Dermis blood vessel endothelial cell (primary cell): Measurements from ENCODE around the gene HS3ST6. TPM values are rescaled to one million over a fixed set of nuclear protein-coding genes. Genes with fewer than 3 reads are reported as not detected.
A peak's percentile ranks its signal among the peaks of the same experiment; 100 is the strongest.
"Not testable (repeated sequence)": the region's sequence is repeated elsewhere in the genome, so short reads cannot be mapped to it uniquely, and the experiment has no call there.

ENCODE experiments used
- DNase-seq: peaks from one replicate; pipeline ENCODE4 v3.0.0; 2010
- total RNA-seq: library from RNA; depleted of rRNA; stranded (reverse); fragments of >200 nt; gene quantifications from 2 replicates; pipeline ENCODE4 v1.2.3, GENCODE V29; 2014

Gene HS3ST6
- total RNA-seq, 1 donor from 2014 or later: not detected

DNA sequence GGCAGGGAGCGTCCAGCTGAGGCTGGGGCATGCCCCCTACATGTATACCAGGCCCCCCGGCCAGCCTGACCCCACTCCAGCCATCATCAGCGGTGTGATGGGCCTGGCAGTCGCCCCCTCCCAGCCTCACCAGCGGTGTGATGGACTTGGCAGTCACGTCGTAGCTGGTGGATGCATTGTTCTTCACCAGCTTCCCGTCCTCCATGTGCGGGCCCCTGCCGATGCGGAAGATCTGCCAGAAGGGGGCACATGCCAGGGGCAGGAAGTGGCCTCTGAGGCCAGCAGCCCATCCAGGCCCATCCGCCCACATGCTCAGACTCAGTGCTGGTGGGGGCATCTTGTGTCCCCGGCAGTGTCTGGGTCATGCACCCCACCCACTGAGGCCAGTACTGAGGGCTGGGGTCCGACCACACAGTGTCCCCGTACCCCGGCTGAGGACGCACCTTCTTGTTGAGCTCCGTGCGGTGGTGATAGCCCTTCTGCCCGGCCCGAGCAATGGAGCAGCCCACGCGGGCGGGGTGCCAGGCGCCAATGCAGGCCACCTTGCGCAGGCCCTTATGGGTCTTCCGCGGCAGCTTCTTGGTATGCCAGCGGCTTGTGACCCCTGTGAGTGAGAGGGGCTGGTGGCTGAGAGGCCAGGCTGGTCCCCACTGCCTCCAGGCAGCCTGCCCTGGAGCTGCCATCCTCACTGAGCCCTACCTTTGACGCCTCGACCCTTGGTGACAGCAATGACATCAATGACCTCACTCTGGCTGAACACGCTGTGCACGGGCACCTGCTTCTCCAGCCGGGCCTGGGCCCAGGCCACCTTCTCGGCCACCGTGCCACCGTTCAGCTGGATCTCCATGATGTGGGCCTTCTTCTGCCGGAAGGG lies 28.5 kb upstream of the HS3ST6 start:
- DNase-seq: peak; percentile 54

DNA sequence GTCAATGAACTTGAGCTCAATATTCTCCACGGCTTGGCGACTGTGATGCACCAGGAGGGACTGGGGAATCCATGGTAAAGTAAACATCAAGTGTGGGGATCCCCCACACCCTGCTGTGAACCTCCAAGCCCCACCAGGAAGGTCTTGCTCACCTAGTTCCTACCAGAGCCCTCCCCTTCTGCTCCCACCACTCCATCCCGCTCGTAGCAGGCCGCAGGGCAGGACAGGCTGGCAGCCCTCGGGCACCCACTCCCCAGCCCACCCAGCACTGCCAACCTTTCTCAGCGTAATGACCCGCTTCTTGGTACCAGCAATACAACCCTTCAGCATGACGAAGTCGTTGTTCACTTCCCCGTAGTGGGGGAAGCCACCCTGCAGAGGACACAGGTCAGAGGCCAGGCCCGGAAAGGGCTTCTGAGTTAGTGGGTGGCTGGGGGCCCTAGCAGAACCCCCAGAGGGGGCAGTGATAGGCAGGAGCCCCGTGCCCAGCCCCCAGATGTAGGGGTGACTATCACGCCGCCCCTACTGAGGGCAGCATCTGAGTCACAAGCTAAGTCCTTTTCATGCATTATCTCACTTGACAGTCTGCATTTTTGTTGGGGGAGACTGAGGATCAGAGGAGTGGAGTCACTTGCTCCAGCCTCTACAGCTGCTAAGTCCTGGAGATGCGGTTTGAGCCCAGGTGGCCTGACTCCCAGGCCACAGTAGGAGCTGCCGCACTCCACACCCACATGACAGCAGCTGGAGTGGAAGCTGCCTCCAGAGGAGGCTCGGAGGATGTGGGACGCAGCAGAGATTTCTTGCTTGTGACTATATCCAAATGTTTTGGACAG lies 27.6 kb upstream of the HS3ST6 start:
- DNase-seq: no peak

DNA sequence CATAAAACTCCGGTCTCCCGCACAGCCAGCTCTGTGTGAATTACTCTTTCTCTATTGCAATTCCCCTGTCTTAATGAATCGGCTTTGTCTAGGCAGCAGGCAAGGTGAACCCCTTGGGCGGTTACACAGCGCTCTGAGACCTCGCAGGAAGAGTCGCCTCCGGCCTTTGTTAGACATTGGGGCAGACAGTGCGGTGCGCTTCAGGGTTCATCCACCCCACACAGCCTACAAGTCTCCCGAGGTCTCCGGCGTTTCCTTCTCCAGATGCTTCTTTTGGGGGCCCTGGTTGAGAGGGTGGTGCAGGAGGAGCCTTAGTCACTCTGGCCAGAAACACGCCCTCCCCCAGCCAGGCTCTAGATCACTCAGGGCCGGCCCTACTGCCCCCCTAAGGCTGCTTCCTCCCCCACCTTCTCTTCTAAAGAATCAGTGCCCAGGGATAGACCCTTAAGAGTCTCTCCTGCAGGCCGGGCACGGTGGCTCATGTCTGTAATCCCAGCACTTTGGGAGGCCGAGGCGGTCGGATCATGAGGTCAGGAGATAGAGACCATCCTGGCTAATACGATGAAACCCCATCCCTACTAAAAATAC lies 26.5 kb upstream of the HS3ST6 start:
- DNase-seq: no peak

DNA sequence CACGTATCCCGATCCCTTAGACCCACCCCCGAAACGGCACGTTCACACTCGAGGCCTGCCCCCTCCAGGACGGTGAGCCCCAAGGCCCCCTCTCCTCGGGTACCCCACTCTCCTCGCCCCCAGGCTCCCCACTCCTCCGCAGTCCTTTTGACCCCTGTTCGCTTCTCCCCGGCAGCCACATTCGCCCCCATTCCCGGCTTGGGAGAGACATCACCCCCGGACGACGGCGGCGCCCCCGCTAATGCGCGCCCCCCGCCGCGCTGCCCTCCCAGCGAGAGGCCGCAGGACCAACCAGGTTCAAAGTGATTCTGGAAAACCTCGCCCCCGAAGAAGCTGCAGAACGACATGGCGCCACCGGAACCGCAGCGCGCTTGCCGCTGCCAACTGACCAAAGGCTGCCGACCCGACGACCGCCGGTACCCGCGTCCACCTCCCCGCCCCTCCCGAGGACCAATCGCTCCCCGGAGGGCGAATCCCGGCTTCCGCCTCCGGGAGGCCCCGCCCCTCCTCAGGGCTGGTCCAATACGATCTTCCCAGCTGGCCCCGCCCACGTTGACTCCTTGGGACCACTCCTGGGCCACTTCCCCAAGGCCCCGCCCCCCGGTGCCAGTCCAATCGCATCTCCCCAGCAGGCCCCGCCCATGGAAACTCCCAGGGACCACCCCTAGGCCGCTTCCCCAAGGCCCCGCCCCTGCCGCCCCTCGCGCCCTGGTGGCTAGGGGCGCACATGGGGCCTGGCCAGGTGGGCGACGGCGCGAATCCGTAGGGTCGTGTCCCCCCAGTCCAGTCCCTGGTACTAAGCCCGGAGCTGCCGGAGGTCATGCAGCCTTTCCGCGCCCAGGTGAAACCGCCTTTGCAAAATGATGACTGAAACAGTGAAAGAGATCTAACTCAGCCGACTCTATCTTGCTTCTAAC lies 24.9 kb upstream of the HS3ST6 start, which contains the start of gene MSRB1:
Gene MSRB1 (minus strand): TSS at position 390 of the 917 bp plus-strand sequence. CDS start 43 bp downstream, at position 347.
- peak; percentile 98 for DNase-seq

DNA sequence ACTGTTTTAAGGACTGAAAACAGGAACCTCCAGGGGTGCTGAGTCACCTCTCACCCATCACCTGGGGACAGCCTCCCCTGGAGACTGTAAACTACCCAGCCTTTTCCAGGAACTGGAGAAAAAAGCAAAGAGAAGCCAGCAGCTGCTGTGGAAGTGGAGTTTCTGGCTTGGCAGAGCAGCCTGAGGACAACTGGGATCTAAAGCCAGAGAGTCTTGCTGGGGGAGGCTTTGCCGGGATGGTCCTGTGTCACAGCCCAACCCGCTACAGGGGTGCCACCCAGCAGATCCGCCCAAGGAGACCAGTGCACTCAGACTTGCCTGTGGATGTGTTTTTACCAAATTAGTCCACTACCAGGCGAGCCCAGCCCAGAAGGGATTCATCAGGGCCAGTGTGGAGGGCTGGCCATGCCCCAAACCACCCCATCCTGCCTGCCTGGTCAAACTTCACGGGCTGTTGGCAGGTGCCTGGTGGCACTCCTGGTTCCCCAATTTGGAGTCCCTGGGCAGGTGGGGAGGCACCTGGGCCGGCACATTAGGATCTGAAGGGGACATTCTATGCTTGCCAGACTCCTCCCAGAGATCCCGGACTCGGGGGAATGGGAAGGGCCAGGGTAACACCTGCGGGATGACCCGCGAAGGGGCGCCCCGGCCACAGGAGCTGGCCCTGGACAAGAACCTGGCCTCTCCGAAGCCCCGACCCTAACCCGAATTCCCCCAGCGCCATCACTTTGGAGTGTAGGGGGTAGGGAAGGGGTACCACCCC lies 24.0 kb upstream of the HS3ST6 start:
- DNase-seq: no peak

DNA sequence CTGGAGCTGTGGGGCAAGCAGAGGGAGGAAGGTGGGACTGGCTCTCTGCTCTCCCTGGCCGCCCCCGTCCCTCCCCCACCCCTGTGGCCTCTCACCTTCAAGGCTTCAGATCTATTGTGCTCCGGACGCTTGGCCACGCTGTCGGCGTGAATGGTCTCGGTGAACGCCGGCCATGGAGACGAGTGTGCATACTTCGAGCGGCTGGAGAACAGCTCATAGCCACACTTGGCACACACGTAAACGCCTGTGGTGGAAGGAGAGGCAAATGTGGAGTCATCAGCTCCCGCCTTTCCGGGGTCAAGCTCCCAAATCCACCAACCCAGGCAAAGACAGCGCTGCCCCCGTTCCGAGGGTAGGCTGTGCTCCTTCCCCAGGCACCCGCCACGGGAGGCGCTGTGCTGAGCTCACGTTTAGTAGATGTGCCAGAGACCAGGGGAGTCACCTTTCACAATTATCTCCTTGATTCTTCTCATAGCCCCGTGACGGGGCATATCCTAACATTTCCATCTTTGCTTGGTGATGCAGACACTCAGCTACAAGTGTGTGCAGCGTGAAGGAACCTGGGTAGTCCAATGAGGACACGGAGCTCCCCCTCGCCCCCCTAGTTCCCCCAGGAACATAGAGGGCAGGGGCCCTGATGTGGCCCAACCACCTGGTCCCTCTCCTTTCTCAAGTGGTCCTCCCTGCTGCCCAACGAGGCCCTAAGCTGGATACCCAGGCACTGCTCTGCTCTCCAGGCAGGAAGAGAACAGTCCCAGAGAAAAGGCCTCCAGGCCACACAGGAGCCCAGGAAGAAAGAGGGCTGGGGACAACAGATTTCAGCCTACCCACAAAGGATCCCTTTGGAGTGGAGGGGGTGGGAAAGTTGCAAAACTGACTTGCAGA lies 23.2 kb upstream of the HS3ST6 start:
- DNase-seq: peak; percentile 30

DNA sequence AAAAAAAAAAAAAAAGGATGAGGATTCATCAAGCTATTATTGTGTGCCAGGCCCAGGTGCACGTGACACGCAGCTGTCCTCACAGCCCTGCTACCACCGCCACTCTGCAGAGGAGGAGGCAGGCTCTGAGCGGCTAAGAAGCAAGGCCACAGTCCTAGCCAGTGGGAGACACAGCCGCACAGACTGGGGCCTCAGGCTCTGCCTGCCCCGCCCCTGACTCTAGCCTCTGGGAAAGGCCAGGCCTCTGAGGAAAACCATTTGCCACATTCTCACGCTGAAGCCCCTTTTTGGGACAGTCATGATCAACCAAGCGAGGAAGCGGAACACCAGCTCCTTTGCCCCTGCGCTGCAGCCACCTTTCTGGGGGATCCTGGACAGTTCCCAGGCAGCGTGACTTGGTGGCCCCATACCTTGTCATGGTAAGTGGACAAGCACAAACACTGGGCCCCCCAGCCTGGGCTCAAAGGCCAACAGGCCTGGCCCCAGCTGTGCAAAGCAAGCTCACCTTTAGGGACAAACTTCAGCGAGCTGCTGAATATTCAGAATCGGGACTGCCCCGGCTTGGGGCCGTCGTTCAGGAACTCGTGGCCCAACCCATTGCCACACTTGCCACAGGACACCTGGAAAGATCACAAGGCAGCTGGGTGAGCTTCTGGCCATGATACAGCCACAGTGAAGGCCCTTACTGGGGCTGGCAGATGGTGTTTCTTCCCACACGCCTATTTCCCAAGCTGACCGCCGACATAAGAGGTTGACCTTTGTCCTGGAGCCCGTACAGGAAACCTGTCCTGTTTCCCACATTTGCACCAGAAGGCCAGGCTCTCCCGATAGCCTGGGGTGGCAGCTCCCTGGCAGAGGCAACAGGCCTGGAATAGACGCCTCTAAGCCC lies 22.3 kb upstream of the HS3ST6 start:
- DNase-seq: no peak

DNA sequence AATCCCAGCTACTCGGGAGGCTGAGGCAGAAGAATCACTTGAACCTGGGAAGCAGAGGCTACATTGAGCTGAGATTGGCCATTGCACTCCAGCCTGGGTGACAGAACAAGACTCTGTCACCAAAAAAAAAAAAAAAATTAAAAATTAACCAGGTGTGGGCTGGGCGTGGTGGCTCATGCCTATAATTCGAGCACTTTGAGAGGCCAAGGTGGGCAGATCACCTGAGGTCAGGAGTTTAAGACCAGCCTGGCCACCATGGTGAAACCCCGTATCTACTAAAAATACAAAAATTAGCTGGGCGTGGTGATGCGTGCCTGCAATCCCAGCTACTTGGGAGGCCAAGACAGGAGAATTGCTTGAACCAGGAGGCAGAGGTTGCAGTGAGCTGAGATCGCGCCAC lies 21.6 kb upstream of the HS3ST6 start:
- not testable (repeated sequence) for DNase-seq

DNA sequence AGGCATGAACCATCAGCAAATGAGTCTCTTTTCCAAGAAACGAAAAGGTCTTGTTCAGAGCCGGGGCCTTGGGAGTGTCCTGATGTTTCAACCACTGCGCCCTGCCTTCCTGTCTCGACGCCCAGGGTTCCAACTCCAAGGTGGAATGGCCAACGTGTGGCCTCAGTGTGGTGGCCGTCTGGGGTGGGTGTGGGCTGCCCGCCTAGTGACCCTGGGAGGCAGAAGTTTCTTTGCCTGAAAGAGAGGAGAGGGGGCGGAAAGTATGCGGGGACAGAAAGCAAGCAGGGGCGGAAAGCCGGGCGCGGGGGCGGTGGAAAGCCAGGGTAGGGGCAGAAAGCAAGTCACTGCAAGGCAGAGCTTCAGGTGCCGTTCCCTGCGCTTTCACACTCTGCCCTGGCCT lies 20.7 kb upstream of the HS3ST6 start:
- no peak for DNase-seq

DNA sequence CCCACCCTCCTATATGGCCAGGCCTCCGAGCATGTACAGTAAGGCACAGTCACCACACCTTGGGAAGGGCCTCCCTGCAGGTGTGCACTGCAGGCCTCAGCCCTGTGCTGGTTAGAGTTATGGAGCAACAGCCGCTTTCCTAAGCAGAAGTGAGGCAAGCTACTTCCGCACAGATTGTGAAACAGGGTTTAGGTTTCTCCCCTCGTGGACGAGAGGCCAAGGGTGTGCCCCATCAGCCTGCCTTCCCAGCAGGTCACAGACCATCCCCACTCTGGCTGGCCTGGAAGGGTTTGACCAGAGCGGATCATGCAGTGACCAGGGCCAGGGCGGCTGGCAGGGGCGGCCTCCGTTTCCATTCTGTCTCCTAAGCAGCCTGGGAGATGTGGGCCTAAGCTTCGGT lies 20.1 kb upstream of the HS3ST6 start:
- no peak for DNase-seq

DNA sequence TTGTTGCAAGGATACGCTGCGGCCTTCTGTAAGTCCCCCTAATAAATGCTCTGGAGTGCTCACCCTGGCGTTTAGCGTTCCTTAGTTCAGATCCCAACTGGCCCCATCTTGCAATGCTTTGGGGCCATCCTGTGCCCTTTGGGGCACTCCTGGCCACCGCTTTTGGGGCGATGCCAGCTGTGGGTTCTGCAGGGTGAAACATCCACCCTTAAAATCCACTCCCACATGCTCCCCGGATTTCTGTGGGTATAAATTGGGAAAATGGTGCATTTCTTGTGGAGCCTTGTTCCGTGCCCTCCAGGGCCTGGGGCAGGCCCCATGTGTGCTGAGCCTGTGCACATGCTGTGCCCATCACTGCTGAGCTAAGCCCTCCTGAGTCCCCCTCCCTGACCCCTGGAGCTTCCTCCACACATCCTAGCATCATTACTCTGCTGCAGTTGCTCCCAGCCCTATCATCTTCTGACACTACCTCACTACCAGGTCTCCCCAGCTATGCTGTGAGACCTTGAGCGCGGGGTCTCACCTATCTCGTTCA lies 18.8 kb upstream of the HS3ST6 start:
- DNase-seq: no peak

DNA sequence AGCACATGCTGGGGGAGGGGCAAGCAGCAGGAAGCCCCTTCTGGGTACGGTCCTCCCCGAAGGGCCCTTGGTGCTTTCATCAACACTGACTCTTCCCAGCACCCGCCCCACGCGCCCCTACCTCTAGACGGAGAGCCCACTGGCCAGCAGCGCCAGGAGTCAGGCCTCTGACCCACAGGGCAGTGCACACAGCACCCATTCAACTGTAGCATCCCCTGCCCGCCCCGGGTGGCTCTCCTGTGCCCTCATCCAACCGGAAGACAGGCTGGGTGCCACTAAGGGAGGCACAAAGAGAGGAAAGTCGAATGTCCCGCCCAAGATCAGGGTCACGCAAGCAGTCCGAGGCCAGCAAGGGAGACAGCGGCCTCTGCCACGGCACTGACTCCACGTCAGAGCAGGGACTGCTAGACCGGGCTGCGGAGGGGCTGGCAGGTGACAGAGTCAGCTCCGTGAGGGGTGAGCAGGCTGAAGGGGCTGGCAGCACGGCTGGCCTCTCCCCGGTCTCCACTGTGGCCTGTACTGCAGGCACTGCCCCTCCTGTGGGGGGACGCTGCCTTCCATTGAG lies 15.0 kb upstream of the HS3ST6 start:
- no peak for DNase-seq

DNA sequence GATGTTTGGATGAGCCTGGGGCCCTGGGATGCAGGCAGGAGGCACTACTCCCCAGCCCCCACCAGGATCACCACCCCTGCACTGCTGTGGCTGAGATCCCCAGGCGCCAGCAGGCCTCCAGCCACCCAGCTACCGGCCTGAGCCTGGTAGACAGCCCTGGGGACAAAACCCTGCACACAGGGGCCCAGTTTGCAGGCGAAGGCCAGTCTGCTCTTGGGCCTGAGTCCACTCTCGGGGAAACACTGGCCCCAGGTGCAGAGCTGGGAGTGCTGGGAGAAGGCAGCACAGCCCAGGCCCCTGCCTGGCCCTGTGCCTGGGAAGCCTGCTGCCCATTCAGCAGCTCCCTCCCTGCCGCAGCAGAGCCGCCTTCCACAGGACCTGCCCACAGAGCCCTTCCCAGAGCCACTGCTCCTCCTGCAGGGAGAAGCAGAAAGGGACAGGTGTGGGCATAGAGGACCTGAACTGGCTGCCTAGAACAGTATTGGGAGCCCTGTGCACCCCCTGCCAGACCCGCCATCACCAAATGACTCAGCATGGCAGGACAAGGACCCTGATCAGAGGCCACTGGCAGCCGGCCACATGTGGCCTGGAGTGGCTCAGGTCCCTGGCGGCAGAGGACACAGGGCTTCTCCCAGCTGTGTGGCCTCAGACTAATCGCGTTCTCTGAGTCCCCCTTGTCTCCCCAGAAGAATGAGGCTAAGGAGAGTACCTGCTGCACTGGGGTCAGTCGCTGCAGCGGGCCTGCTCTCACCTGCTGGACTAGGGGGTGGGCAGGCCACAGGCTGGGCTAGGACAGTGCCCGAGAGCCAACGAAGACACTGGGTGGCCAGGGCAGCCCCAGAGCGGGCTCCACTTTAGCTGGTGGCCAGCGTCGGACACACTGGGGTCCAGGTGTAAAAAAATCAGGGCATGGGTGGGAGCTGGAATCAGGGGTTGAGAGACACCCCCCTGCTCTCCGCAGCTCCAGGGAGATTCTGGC lies 14.1 kb upstream of the HS3ST6 start:
- DNase-seq: no peak

DNA sequence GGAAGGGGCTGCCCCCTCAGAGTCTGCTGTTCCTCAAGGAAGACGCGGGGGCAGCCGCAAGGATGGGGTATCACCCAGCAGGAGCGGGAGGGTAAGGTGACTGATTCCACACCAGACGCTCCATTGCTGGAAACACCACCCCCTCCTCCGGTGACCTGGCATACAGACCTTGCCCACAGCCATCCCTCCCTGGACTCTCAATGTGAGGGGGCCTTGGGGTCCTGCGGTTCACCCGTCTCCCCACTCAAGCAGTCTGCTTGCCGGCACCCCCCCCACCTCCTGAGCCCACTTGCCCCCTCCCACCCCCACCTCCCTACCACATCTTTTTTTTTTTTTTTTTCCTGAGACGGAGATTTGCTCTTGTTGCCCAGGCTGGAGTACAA lies 12.1 kb upstream of the HS3ST6 start:
- DNase-seq: no peak

DNA sequence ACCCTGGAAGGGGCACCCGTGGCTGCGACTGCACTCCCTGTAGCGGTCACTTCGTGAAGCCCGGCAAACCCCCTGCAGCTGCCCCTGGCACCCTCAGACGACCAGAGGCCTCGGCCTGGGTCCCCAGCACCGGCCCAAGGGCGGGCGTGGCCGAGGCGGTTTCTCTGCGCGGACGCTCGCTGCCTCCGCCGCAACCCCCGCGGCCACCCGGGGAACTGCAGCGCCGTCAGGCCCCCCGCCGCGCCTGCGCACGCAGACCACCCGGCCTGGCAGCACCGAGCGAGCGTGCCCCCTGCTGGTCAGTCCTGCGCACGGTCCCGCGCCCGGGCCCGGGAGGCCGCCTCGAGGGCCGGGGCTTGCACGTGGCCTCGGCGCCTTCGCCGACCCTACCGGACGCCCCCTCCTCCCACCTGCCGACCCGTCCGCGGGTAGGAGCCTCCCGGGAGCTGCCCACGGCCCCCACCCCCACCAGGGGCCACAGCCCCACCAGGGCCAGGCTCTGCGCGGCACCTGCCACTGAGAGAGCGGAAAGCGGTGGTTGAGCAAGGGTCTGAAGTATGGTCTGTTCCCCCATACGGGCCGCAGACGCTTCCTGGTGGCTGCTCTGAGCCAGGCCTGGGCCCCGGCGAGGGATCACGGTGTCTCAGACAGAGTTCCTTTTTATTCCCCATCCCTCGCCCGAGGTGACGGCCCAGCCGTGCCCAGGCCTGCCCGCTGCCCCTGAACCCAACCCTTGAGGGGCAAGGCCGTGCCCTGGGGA lies 11.5 kb upstream of the HS3ST6 start:
- DNase-seq: peak; percentile 89

DNA sequence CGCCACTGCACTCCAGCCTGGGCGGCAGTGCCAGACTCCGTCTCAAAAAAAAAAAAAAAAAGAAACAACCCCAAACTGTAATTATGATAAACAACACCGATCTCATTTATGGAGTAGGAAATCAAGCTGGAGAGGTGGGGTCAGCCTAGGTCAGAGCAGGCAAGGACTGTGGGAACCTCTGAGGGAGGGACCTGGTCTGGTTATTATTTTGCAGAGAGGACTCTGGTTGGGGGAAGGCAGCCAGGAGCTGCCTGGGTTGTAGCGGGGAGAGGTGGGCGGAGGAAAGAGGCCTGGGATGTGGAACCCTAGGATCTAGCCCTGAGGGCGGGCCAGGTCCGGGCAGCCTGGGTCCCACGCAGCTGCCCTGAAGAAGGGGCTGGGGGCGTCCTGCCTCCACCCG lies 10.9 kb upstream of the HS3ST6 start:
- DNase-seq: peak; percentile 32

DNA sequence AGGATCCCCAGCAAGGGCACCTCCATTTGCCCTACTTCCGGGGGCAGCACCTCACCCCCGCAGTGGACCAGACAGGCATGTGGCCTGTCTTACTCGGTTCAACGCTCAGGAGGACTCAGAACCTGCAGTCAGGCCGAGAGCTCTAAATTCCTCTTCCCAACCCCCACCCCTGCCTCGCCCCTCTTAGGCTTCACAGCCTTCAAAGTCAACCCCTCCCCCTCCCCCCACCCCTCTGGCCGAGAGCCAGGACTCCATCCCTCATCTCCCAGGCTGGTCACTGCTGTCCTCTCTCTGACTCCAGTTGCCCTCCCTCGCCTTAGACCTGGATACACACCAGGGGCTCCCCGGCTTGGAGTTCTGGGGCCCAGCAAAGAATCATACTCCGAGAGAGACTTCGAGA lies 8.1 kb upstream of the HS3ST6 start:
- no peak for DNase-seq
